Osteocyte (in vitro differentiated cells): Measurements from ENCODE around the gene PAPPA2. TPM values are rescaled to one million over a fixed set of nuclear protein-coding genes. Genes with fewer than 3 reads are reported as not detected.
"Not testable (repeated sequence)": the region's sequence is repeated elsewhere in the genome, so short reads cannot be mapped to it uniquely, and the experiment has no call there.

ENCODE experiments used
- DNase-seq: peaks from one replicate; pipeline ENCODE4 v3.0.0; 2021; ENCODE audit warnings: mixed read lengths; ENCODE audit not compliant: unreplicated experiment; ENCODE audit errors: extremely low spot score
- H3K27ac Mint-ChIP-seq: one replicate; pipeline ENCODE4 v1.8.0; 2021; ENCODE audit warnings: mild to moderate bottlenecking, mixed read lengths; ENCODE audit not compliant: unreplicated experiment
- H3K27me3 Mint-ChIP-seq: one replicate; pipeline ENCODE4 v1.8.0; 2021; ENCODE audit warnings: mixed read lengths; ENCODE audit not compliant: unreplicated experiment
- H3K36me3 Mint-ChIP-seq: one replicate; pipeline ENCODE4 v1.8.0; 2021; ENCODE audit warnings: mixed read lengths; ENCODE audit not compliant: unreplicated experiment
- H3K4me1 Mint-ChIP-seq: one replicate; pipeline ENCODE4 v1.8.0; 2021; ENCODE audit warnings: mixed read lengths; ENCODE audit not compliant: unreplicated experiment
- H3K4me3 Mint-ChIP-seq: one replicate; pipeline ENCODE4 v1.8.0; 2021; ENCODE audit warnings: mild to moderate bottlenecking, moderate library complexity, mixed read lengths; ENCODE audit not compliant: unreplicated experiment
- H3K9me3 Mint-ChIP-seq: one replicate; pipeline ENCODE4 v1.8.0; 2021; ENCODE audit warnings: mixed read lengths; ENCODE audit not compliant: unreplicated experiment
- total RNA-seq: library from RNA; stranded (reverse); gene quantifications from 2 replicates; pipeline ENCODE4 v1.2.1, GENCODE V29; 2021
- TF ChIP-seq, protein P1 (sequence below): fragments of 200-600 bp; sonication (generic); IDR thresholded peaks from 2 replicates; pipeline ENCODE4 v1.5.0; 2021; ENCODE audit warnings: antibody characterized with exemption, mild to moderate bottlenecking, moderate library complexity

PAPPA2 gene
- total RNA-seq, 1 donor from 2014 or later = 0.35 TPM

DNA sequence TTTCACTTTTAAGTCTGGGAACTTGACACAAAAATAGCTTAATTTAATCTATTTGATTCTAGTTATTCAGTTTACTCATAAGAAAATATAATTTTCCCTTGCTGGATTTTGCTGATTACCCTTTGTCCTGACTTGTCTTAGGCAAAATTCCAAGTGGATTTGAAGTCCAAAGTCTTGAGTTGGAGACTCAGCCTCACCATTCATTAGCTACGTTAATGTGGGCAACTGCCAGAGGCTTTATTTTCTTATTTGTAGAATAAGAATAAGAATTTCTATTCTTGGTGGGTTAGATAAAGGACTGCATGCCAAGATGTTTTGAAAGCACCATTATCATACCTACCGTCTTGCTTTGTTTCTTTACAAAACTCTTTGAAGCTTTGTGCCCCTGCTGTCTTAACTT lies 22.8 kb upstream of the PAPPA2 start:
- Mint-ChIP-seq H3K36me3 (no peaks in the 10 kb centered on the region), H3K9me3 (peaks cover 13% of the 10 kb centered on the region), H3K27ac (no peak overlapping the region), H3K27me3 (no peaks in the 10 kb centered on the region), H3K4me3 (no peak overlapping the region), H3K4me1 (no peaks in the 10 kb centered on the region)
- TF ChIP-seq, protein P1, sequence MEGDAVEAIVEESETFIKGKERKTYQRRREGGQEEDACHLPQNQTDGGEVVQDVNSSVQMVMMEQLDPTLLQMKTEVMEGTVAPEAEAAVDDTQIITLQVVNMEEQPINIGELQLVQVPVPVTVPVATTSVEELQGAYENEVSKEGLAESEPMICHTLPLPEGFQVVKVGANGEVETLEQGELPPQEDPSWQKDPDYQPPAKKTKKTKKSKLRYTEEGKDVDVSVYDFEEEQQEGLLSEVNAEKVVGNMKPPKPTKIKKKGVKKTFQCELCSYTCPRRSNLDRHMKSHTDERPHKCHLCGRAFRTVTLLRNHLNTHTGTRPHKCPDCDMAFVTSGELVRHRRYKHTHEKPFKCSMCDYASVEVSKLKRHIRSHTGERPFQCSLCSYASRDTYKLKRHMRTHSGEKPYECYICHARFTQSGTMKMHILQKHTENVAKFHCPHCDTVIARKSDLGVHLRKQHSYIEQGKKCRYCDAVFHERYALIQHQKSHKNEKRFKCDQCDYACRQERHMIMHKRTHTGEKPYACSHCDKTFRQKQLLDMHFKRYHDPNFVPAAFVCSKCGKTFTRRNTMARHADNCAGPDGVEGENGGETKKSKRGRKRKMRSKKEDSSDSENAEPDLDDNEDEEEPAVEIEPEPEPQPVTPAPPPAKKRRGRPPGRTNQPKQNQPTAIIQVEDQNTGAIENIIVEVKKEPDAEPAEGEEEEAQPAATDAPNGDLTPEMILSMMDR = no peak
- no peak for DNase-seq

DNA sequence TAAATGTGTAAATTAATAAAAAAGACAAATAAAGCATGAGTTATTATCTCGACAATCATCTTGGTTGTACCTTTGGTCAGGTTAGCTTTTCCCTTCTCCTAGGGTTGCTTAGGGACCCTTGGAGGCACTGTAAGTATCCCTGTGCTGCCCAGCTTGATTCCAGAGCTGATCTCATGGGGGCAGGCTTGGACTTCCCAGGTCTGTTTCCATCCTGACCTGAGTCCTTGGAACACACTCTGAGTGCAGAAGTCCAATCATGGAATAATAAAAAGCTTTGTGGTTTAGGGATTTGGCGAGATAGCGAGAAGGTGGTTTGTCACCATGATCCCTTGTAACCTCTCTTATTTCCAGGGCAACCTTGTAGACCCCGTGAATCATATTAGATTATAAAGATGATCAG lies 18.7 kb upstream of the PAPPA2 start:
- Mint-ChIP-seq H3K4me3 (no peak overlapping the region), H3K36me3 (no peaks in the 10 kb centered on the region)

DNA sequence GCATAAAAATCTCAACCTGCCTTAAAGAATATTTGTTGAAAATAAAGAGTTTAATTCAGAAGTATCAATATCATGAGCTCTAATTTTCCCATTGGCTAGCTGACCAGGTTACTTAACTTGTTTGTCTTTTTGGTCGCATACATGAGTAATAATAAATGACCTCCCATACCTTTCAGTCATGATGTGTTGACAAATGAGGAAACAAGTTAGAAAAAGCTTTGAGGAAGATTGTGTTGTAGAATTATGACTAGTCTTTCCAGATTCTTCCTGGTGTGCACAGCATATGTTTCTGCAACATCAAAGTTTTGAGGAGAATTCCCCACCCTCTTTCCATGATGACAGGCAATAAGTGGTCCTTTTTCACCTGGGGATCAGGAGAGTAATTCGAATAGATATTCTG lies 17.6 kb upstream of the PAPPA2 start:
- H3K27me3 Mint-ChIP-seq = no peaks in the 10 kb centered on the region
- H3K4me1 Mint-ChIP-seq = no peaks in the 10 kb centered on the region
- peaks cover 10% of the 10 kb centered on the region for H3K9me3 Mint-ChIP-seq
- DNase-seq = no peak
- TF ChIP-seq, protein P1 = no peak
- H3K36me3 Mint-ChIP-seq = no peaks in the 10 kb centered on the region
- no peak overlapping the region for H3K4me3 Mint-ChIP-seq
- H3K27ac Mint-ChIP-seq = no peak overlapping the region

More for the DNA sequence above, 18.7 kb upstream of the PAPPA2 start:
- Mint-ChIP-seq H3K9me3 (peaks cover 10% of the 10 kb centered on the region), H3K27me3 (no peaks in the 10 kb centered on the region), H3K27ac (no peak overlapping the region), H3K4me1 (no peaks in the 10 kb centered on the region)
- no peak for DNase-seq
- TF ChIP-seq, protein P1 = no peak

DNA sequence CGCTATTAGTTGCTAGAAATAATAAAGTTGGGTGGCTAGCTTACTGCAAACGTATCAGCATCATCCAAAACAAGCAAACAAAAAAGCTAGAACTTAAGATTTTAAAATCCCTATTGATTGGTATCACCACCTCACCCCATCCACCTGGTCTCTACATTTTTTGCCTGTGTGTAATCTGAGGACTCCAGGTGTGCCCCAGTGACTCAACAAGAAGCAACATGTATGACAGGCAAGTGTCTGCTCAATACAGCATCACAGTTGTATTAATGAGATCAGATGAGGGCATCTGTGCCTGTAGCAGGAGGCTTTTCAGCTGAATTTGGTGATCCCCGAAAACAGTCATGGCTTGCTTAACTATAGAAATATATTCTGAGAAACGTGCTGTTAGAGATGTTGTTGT lies 14.6 kb upstream of the PAPPA2 start:
- Mint-ChIP-seq H3K4me1 (no peaks in the 10 kb centered on the region), H3K4me3 (no peak overlapping the region), H3K27me3 (no peaks in the 10 kb centered on the region), H3K9me3 (peaks cover 7% of the 10 kb centered on the region), H3K36me3 (no peaks in the 10 kb centered on the region), H3K27ac (no peak overlapping the region)
- TF ChIP-seq, protein P1 = no peak
- DNase-seq = no peak

DNA sequence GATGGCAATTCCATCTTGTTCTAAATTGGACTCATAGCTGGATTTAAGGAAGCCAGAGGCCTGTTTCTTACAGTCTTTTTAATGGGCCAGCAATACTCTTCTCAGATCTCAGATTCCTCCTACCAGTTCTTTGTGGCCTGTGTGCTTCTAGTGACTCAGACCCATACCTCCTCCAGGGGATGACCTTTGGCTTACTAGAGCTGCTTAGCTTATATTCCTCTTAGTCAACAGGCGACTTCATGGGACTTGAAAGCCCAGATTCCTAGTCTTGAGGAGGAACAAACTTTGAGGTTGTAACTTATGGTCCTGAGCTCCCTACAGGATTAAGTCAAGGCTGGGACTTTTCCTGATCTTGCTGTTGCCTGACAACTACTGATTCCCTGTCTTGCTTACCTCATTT lies 12.4 kb upstream of the PAPPA2 start:
- H3K27me3 Mint-ChIP-seq = no peaks in the 10 kb centered on the region
- no peak overlapping the region for H3K27ac Mint-ChIP-seq
- no peaks in the 10 kb centered on the region for H3K36me3 Mint-ChIP-seq
- DNase-seq = no peak
- TF ChIP-seq, protein P1 = no peak
- no peak overlapping the region for H3K4me3 Mint-ChIP-seq
- H3K4me1 Mint-ChIP-seq = no peaks in the 10 kb centered on the region
- H3K9me3 Mint-ChIP-seq = peaks cover 9% of the 10 kb centered on the region

DNA sequence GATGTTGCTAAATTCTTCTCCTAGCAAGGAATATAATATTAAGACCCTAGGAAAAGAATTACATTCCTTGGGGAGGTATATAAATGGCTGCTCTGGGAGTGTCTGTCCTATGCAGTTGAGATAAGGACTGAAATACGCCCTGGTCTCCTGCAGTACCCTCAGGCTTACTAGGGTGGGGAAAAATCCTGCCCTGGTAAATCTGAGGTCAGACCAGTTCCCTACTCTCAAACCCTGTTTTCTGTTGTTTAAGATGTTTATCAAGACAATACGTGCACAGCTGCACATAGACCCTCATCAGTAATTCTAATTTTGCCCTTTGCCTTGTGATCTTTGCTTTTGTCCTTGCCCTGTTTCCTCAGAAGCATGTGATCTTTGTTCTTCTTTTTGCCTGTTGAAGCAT lies 11.2 kb upstream of the PAPPA2 start:
- not testable (repeated sequence) for H3K27ac Mint-ChIP-seq, DNase-seq, H3K27me3 Mint-ChIP-seq, H3K4me1 Mint-ChIP-seq, H3K36me3 Mint-ChIP-seq, H3K4me3 Mint-ChIP-seq
- peaks cover 16% of the 10 kb centered on the region for H3K9me3 Mint-ChIP-seq
